GM21717 (cell line): ENCODE data around the gene RCSD1.
A peak's percentile ranks its signal among the peaks of the same experiment; 100 is the strongest.

Experiments used
- ATAC-seq: cut with Tn5 transposase; IDR thresholded peaks from one replicate; pipeline ENCODE4 v1.9.1; 2021; ENCODE audit warnings: mild to moderate bottlenecking, moderate library complexity; ENCODE audit not compliant: unreplicated experiment

Gene RCSD1

GRCh38 chr1:167617153-167618147, 12.6 kb upstream of the RCSD1 start:
- ATAC-seq: peak; percentile 71

- no peak for ATAC-seq
Measured at GRCh38 chr1:167618366-167618765, 11.7 kb upstream of the RCSD1 start.

DNA sequence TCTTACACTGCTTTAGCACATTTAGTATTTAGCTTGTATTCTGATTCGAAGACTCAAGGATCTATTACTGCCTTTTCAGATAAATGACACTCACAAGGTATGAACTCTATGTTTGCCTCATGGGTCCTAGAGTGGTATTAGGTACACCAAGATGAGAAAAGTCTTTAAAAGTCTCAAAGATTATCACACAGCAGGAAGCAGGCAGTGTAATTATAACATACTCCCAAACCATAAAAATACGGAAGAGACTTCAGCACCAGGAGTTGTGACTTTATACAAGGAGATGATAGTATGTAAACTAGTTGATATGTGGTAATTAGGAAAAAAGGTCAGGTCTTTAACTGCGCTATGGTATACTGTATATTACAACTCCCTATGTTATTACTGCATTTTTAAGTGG, 11.2 kb upstream of the RCSD1 start:
- no peak for ATAC-seq

- ATAC-seq: no peak
Measured at GRCh38 chr1:167620002-167620401, 10.0 kb upstream of the RCSD1 start.

DNA sequence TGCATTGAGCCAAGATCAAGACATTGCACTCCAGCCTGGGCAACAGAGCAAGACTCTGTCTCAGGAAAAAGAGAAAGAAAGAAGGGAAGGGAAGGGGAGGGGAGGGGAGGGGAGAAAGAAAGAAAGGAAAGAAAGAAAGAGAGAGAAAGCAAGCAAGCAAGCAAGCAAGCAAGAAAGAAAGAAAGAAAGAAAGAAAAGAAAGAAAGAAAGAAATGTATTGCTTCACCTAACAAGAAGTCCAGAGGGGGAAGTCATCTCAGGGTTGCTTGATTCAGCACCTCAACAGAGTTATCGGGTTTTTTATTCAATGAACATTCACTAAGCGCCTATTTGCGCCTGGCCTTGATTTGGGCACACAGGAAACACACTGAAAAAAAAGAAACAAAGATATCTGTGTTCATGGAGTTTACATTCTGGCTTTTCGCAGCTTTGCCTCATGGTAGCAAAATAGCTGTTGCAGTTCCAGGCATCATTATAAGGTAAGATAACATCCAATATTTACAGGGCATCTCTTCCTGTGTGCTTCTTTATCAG, 8.2 kb upstream of the RCSD1 start:
- no peak for ATAC-seq

GRCh38 chr1:167623951-167624350, 6.1 kb upstream of the RCSD1 start:
- ATAC-seq: no peak

DNA sequence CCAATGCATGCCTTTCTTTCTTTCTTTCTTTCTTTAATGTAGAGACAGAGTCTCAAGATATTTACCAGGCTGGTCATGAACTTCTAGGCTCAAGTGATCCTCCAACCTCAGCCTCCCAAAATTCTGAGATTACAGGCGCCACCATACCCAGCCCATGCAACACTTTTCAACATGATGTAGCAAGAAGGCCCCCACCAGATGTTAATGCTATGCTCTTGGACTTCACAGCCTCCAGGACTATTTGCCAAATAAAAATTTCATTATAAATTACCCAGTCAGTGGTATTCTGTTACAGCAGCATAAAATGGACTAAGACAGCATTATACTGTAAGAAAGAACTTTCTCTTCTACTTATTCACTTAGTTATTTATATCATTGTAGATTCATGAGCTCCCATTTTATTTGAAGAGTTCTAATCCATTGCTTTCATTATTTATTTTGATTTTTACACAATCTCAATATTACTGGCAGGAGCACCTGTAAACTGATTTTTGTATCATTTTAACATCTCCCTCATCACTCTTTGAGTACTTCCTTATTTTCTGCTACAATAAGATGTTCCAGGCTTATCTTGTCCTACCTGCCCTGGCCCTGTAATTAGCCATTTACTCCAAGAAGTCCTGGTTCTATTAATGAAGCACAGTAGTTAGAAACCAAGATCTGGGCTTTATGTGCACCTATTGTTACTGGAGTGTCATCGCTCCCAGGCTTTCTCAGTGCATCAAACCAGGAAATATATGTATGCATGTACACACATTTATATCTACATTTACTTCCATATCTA, 4.8 kb upstream of the RCSD1 start:
- no peak for ATAC-seq

- ATAC-seq: peak; percentile 13
Measured at GRCh38 chr1:167627615-167627864, 2.5 kb upstream of the RCSD1 start.

DNA sequence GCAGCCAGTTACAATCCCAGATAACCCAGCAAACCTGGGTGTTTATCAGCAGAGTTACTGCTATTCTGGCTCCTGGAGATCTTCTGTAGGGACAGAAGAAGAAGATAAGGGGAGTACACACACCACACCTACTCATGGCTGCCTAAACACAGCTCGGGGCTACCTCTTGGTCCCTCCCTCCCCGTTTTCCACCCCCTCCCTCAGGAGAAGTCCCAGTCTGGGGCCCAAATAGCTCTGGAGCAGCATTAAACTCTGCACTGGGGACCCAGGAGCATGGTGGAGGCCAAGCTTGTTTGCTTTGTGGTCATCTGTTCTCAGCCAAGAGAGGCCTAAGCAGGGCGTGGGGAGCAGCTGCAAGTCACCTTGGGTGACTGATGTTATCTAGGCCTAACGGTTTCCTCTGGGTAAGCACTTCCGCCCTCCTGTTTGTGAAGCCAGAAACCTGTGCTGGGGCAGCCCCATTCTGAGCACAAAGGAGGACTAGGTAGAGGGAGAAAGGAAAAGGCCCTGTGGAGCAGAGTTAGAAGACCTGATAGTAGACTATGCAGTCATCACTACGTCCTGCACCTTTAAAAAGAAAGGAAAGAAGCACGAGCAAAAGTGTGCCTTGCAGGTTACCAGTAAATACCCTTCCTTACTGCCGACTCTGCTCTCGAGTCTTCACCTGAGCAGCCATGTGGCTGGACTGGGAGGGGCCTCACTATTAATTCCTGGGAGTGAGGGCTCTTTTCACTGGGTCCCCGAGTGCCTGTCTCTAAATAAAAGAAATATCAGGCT, 2.0 kb upstream of the RCSD1 start:
- peak; percentile 67 for ATAC-seq

DNA sequence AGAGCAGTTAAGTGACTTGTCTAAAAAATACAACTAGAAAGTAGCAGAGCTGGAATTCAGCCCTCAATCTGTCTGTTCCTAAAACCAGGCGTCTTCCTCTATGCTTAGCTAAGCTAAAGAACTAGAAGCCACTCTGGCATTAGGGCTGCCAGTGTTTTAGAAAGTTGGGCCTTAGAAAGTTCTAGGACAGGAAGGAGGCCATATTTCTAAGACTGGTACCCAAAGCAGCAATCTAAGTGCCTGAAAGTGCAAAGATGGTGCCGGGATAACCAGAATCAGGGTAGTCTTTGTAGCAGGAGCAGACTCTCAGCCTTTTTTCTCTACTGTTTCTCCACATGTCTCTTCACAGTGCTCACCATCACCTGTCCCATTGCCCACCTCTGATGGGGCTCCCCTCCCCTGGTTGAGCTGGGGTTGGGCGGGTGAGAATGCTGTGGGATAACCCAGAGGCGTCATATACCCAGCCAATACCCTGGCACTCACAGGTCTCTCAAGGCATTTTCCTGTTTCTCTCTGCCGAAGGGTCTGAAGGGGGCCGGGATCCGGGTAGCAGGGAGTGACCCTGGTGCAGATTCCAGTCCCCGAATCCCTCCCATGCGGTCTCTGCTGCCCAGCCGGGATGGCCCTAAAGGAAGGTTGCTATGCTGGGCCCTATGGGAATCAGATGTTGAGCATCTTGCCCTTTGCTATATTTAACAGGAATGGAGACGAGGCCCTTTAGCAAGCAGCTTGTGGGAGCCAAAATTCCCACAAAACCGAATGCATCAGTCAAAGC, 1.1 kb upstream of the RCSD1 start:
- ATAC-seq: no peak

DNA sequence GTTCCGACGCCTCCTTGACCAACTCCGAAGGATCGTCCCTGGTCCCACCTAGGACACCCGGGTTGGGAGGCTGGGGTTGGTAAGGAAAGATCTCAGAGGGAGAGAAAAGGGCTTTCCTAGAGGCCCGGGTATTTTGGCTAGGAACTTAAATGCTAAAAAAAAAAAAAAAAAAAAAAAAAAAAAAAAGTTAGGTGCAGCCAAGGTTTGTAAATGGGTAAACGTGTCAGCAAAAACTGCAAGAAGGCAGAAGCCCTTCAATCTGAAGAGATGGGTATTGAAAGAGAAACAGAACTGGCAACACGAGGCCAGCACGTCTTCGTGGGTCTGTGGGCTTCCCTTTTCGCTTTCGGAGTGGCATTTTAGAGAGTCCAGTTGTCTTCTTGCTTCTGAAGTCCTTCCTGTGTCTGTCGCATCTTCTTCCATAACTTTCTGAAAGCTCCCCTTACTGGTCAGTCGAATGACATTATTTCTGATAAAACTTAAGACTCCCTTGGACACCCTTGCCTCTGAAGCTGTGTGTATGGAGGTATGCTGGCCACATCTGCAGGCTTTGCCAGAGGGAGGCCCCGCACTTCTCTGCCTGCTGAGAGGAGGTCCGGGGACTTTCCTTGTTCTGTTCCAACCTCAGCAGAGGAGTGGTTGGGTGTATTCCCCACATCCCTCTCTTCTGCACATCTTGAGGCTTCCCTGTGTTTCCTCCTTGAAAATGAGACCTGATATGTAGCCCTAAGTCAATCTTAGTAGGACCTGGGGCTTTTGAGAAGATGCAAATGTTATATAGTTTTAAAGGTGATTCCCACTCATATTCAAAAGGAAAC, 745 bp downstream of the RCSD1 start:
- ATAC-seq: peak; percentile 23

GRCh38 chr1:167631386-167631935, 1.4 kb downstream of the RCSD1 start:
- peak; percentile 17 for ATAC-seq

GRCh38 chr1:167631936-167632614, 2.0 kb downstream of the RCSD1 start:
- peak; percentile 26 for ATAC-seq

DNA sequence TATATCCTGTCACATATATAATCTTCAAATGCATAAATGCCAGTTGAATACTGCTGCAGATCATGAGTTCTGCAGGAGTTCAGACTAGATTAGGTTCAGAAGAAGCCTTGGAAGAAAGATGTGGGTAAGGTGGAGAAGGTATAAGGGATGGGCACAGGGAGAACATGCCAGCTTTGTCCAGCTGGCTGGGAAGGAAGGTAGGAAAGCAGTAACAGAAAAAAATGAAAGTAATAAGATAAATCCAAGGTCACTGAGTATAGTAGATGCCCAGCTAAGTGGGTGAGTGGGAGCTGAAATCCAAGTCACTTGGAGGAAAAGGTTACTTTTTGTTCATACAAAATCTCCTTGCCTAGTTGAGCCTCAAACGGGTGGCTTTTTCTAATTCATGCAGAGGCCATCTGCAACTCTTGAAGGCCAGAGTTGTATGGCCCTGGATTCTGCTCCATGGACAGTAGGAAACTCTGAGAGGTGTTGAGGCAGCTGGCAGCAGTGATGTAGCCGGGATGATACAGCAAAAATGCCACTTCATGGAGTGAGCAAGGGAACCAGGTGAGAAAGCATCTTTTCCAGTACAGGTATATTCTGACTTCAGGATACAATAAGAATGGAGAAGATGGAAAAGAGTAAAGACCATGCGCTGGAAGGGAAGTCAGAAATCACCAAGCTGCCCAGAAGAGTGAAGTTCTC, 3.4 kb downstream of the RCSD1 start:
- ATAC-seq: no peak

- ATAC-seq: no peak
Measured at GRCh38 chr1:167634435-167634834, 4.4 kb downstream of the RCSD1 start.

- ATAC-seq: no peak
Measured at GRCh38 chr1:167635156-167635648, 5.2 kb downstream of the RCSD1 start.

GRCh38 chr1:167635941-167636340, 5.9 kb downstream of the RCSD1 start:
- ATAC-seq: no peak

- ATAC-seq: no peak
Measured at GRCh38 chr1:167638064-167638463, 8.0 kb downstream of the RCSD1 start.
